Activated CD8-positive, alpha-beta memory T cell treated with anti-CD3 and anti-CD28 coated beads for 48 hours (primary cell): ENCODE data around the gene ALPG.
"Not testable (repeated sequence)": the region's sequence is repeated elsewhere in the genome, so short reads cannot be mapped to it uniquely, and the experiment has no call there.

ENCODE experiments used
- DNase-seq, 3 experiments: peaks; one replicate each; pipeline ENCODE4 v3.0.0-alpha.2; 2020; ENCODE audit warnings: low read depth in 2 of 3, low spot score in 2 of 3

Gene ALPG

DNA sequence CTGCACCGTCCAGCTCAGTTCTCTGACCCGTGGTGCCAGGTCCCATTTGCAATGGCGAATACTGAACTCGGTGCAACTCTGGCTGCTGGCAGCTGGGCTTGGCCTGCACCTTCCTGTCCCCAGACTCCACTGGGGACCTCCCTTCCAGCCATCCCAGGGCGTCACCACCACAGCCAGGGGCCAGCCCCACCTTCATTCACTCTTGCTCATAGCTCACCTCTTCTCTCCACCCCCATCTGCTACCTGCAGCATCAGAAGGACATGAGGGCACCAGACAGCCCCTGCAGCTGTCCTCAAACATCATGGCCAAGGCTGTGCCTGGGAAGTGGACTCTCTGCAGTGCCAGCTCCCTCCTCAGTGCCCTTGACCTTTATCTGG, 33.1 kb downstream of the ALPG start:
- DNase-seq: no peak

- DNase-seq: peak; percentile 69 to 96 (median 96)
Observed at GRCh38 chr2:232440220-232441018, 33.8 kb downstream of the ALPG start.

- DNase-seq: no peak
Observed at GRCh38 chr2:232441147-232441651, 34.6 kb downstream of the ALPG start.

DNA sequence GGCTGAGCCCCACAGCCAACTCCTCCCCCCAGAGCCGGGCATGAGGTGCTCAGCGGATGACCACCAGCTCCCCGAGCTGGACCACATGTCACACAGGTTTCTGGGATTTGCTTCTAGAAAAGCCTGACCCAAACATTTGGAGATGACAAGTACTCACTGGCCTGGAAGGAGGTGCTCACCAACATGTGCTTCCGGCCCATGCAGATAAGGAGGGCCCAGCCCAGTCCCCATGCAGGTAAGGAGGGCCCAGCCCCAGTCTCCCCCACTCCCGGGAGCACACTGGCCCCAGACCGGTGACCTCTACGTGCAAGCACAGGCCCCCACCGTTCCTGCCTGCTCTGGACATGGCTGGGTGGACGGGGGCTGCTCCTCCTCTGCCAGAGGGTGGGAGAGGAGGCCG, 35.3 kb downstream of the ALPG start:
- DNase-seq: not testable (repeated sequence)

- DNase-seq: not testable (repeated sequence)
Observed at GRCh38 chr2:232442431-232442830, 35.8 kb downstream of the ALPG start.

DNA sequence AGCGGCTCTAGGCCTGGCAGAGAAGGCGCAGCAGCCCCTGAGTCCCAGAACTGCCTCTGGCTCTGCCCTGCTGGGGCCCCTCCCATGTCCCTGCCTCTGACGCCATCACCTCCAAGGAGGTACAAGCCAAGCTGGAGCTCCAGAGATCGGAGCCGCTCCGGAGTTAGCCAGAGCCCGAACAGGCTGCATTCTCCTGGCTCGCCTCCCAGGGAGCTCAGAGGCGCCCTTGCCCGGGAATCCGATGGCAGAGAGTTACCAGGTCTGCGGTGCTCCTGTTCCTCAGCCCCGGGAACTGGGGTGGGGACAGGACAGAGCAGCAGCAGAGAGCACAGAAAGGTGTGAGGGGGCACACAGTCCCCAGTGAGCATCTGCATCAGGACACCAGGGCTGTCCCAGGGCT, 36.4 kb downstream of the ALPG start:
- DNase-seq: not testable (repeated sequence)

GRCh38 chr2:232443669-232444408, 37.2 kb downstream of the ALPG start:
- not testable (repeated sequence) for DNase-seq

- DNase-seq: peak; percentile 47 to 51 (median 49)
Observed at GRCh38 chr2:232444409-232445148, 37.9 kb downstream of the ALPG start.

DNA sequence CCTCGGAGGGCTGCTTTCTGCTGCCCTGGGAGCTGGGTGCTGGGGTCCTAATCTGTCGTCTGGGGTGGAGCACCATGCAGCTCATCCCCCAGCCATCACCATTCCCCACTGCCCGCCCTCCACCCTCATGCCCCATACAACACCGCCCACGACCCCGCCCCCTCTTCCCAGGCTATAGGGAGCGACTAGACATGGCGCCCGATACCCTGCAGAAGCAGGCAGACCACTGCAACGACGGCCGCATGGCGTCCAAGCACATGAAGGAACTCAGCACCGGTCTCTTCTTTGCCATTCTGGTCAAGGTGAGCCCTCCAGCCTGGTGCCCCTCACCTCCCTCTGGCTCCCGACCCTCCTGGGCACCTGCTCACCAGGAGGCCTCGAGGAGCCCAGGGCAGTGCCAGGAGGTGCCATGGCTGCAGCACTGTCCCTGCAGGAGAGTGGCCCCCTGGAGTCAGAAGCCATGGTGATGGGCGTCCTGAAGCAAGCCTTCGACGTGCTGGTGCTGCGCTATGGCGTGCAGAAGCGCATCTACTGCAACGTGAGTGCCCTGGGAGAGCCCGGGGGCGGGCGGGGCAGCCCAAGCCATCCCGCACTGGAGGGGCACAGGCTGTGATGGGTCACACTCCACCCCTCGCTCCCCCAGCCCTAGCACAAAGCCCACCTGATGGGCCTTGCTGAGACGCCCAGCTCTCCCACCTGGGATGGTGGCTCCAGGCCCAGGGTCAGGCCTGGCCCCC, 38.7 kb downstream of the ALPG start:
- not testable (repeated sequence) for DNase-seq

DNA sequence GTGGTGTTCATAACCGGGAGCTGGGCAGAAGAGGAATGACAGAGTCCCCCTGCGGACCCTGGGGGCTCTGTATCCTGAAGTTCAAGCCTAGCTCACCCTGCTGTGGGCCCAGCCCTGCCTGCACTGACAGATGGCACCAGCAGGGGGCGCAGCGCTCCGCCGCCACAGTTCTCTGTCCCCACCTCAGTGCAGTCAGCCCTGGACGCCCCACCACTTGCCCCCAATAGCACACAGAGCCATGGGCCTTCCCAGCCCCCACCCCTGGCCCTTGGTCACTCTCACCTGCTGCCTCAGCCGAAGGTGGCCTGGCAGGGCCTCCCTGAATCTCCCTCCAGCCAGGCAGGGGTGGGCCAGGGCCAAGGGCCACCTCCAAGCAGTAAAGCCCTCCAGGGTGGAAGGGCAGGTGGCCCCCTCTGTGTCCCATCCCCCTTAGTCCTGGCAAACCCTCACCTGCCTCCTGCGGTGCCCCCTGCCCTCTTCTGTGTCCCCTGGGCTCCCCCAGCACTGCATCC, 39.7 kb downstream of the ALPG start:
- not testable (repeated sequence) for DNase-seq

- no peak for DNase-seq
Observed at GRCh38 chr2:232447091-232447620, 40.5 kb downstream of the ALPG start.

GRCh38 chr2:232447638-232448303, 41.1 kb downstream of the ALPG start:
- no peak for DNase-seq

- no peak for DNase-seq
Observed at GRCh38 chr2:232448304-232448690, 41.7 kb downstream of the ALPG start.

GRCh38 chr2:232449964-232450363, 43.3 kb downstream of the ALPG start:
- DNase-seq: no peak

DNA sequence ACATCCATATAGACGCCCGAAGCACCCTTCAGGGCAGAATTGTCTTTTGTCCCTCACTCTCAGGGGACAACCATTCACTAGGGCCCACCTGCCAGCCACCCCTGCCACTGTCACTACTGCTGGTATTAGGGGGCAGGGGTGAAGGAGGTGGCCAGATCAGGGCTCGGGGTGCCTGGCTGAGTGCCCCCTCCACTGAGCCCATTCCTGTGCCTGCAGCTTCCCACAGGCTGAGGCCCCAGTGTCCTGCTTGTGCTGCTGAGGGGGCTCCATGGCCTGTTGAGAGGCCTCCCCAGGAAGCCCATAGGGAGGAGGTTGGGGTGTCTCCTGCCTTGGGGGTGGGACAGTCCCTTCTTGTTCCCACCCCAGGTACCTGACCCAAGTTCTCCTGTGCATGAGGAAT, 45.0 kb downstream of the ALPG start:
- not testable (repeated sequence) for DNase-seq

- no peak for DNase-seq
Observed at GRCh38 chr2:232454630-232455029, 48.0 kb downstream of the ALPG start.

- DNase-seq: no peak
Observed at GRCh38 chr2:232455426-232456255, 49.0 kb downstream of the ALPG start, which contains the start of gene ALPI. ALPI (plus strand) TSS chr2:232456153; CDS start chr2:232456200, 47 bp downstream.

GRCh38 chr2:232456296-232457120, 49.9 kb downstream of the ALPG start:
- DNase-seq: no peak
